Right atrium auricular region (tissue), 2 donors: ENCODE results near the gene COL21A1. TPM values are rescaled to one million over a fixed set of nuclear protein-coding genes. Genes with fewer than 3 reads are reported as not detected.

Source experiments
- DNase-seq: peaks from one replicate; pipeline ENCODE4 v3.0.0-alpha.2; 2019; ENCODE audit warnings: low spot score
- H3K27ac ChIP-seq, 2 donors: fragments of 200-600 bp; sonication (generic); 1 replicate in 1 of 2; 2 replicates in 1 of 2; pipeline ENCODE4 v1.5.1; 2016 to 2019
- H3K27me3 ChIP-seq, 2 donors: fragments of 200-600 bp; sonication (generic); one replicate each; pipeline versions ENCODE4 v1.5.1 to v1.6.0; 2017 to 2019
- H3K36me3 ChIP-seq: fragments of 200-600 bp; sonication (generic); one replicate; pipeline ENCODE4 v1.5.1; 2016
- H3K4me1 ChIP-seq, 2 donors: fragments of 200-600 bp; sonication (generic); one replicate each; pipeline versions ENCODE4 v1.5.1 to v1.6.0; 2017 to 2019
- H3K4me3 ChIP-seq, 2 donors: fragments of 200-600 bp; sonication (generic); 1 replicate in 1 of 2; 2 replicates in 1 of 2; pipeline ENCODE4 v1.5.1; 2017 to 2019; ENCODE audit warnings: mild to moderate bottlenecking in 1 of 2, moderate library complexity in 1 of 2
- H3K9me3 ChIP-seq, 2 donors: fragments of 200-600 bp; sonication (generic); one replicate each; pipeline ENCODE4 v1.5.1; 2019
- CTCF ChIP-seq, 2 donors: fragments of 200-600 bp; sonication (generic); IDR thresholded peaks; one replicate each; pipeline ENCODE4 v1.5.1; 2019; ENCODE audit warnings: antibody characterized with exemption in 2 of 2
- total RNA-seq, 2 donors: library from RNA; depleted of rRNA; stranded (reverse); fragments of >200 nt; gene quantifications; one replicate each; pipeline ENCODE4 v1.1.0, GENCODE V29; 2016

The COL21A1 gene
- total RNA-seq, 2 donors from 2014 or later, result 13.6 to 89.7 TPM

GRCh38 chr6:56040223-56040622 is 207.2 kb downstream of the COL21A1 start:
- Histone ChIP-seq H3K9me3 (no peaks in the 10 kb centered on the region), H3K4me3 (no peak overlapping the region), H3K36me3 (no peaks in the 10 kb centered on the region), H3K27ac (no peak overlapping the region), H3K27me3 (no peaks in the 10 kb centered on the region), H3K4me1 (no peaks in the 10 kb centered on the region)
- DNase-seq, result no peak
- TF ChIP-seq CTCF (IDR thresholded peaks at IDR 0.05), result no peak

GRCh38 chr6:56038764-56039163 is 208.6 kb downstream of the COL21A1 start:
- TF ChIP-seq CTCF (IDR thresholded peaks at IDR 0.05), result no peak
- Histone ChIP-seq H3K4me1 (no peaks in the 10 kb centered on the region), H3K9me3 (no peaks in the 10 kb centered on the region), H3K4me3 (no peak overlapping the region), H3K36me3 (no peaks in the 10 kb centered on the region), H3K27me3 (no peaks in the 10 kb centered on the region), H3K27ac (no peak overlapping the region)
- no peak for DNase-seq

- Histone ChIP-seq H3K9me3 (no peaks in the 10 kb centered on the region), H3K27ac (no peak overlapping the region), H3K27me3 (no peaks in the 10 kb centered on the region), H3K36me3 (no peaks in the 10 kb centered on the region), H3K4me1 (no peaks in the 10 kb centered on the region), H3K4me3 (no peak overlapping the region)
- no peak for DNase-seq
- TF ChIP-seq CTCF (IDR thresholded peaks at IDR 0.05), result no peak
These were observed 209.8 kb downstream of the COL21A1 start for GRCh38 chr6:56037601-56038000.

- Histone ChIP-seq H3K4me3 (no peak overlapping the region), H3K4me1 (no peaks in the 10 kb centered on the region), H3K36me3 (no peaks in the 10 kb centered on the region), H3K27me3 (no peaks in the 10 kb centered on the region), H3K9me3 (no peaks in the 10 kb centered on the region), H3K27ac (no peak overlapping the region)
- DNase-seq, result no peak
- no peak for TF ChIP-seq CTCF (IDR thresholded peaks at IDR 0.05)
These were observed 210.3 kb downstream of the COL21A1 start for GRCh38 chr6:56036916-56037600.

GRCh38 chr6:56033401-56033800 is 214.0 kb downstream of the COL21A1 start:
- TF ChIP-seq CTCF (IDR thresholded peaks at IDR 0.05), result no peak
- H3K27ac ChIP-seq, result no peak overlapping the region
- no peaks in the 10 kb centered on the region for H3K4me1 ChIP-seq
- no peaks in the 10 kb centered on the region for H3K27me3 ChIP-seq
- no peaks in the 10 kb centered on the region for H3K36me3 ChIP-seq
- DNase-seq, result no peak
- H3K9me3 ChIP-seq, result no peaks in the 10 kb centered on the region
- no peak overlapping the region for H3K4me3 ChIP-seq

GRCh38 chr6:56032715-56033260 is 214.6 kb downstream of the COL21A1 start:
- no peak for DNase-seq
- Histone ChIP-seq H3K9me3 (no peaks in the 10 kb centered on the region), H3K36me3 (no peaks in the 10 kb centered on the region), H3K27ac (no peak overlapping the region), H3K4me1 (no peaks in the 10 kb centered on the region), H3K27me3 (no peaks in the 10 kb centered on the region), H3K4me3 (no peak overlapping the region)
- TF ChIP-seq CTCF (IDR thresholded peaks at IDR 0.05), result no peak
